ENCODE data around the gene LGMN.

- TF ChIP-seq CTCF (IDR thresholded peaks at IDR 0.05) (no peak), EP300 (IDR thresholded peaks at IDR 0.05) (no peak)
Measured at GRCh38 chr14:92789457-92790089, 41.1 kb upstream of the LGMN start.
